IMR-90 (cell line): ENCODE results near the gene BANP.

ENCODE experiments used
- MXI1 ChIP-seq: IDR thresholded peaks from 2 replicates; pipeline ENCODE4 v1.6.1; 2012; ENCODE audit warnings: low read depth, mild to moderate bottlenecking, low read length, moderate library complexity, borderline replicate concordance
- TF ChIP-seq, protein P1 (sequence below): conservative IDR thresholded peaks from 2 replicates; pipeline ENCODE4 v1.5.1; 2012; ENCODE audit warnings: mild to moderate bottlenecking, low read depth, low read length, improper control_type of control experiment

DNA sequence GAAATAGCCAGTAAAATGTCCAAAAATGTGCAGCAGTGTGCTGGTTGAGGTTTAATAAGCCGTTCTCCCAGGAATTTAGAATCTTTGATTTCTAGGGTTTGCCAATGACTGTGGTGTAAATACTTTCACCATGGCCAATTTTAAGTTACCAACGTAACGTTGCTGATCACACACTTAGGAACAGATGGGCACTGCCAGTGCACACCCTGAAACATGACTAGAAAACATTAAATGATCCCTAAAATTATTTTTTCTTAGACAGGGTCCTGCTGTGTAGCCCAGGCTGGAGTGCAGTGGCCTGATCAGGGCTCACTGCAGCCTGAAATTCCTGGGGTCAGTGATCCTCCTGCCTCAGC is 18.1 kb upstream of the BANP start:
- TF ChIP-seq MXI1, result no peak
- TF ChIP-seq, protein P1, sequence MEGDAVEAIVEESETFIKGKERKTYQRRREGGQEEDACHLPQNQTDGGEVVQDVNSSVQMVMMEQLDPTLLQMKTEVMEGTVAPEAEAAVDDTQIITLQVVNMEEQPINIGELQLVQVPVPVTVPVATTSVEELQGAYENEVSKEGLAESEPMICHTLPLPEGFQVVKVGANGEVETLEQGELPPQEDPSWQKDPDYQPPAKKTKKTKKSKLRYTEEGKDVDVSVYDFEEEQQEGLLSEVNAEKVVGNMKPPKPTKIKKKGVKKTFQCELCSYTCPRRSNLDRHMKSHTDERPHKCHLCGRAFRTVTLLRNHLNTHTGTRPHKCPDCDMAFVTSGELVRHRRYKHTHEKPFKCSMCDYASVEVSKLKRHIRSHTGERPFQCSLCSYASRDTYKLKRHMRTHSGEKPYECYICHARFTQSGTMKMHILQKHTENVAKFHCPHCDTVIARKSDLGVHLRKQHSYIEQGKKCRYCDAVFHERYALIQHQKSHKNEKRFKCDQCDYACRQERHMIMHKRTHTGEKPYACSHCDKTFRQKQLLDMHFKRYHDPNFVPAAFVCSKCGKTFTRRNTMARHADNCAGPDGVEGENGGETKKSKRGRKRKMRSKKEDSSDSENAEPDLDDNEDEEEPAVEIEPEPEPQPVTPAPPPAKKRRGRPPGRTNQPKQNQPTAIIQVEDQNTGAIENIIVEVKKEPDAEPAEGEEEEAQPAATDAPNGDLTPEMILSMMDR, result no peak
